NCI-H510A treated with DMSO at 0.1 percent for 48 hours (cell line): ENCODE measurements around the gene LMO7.

ENCODE experiments used
- DNase-seq: peaks from one replicate; lab custom pipeline; 2025; lab: John Stamatoyannopoulos, UW

LMO7 gene

DNA sequence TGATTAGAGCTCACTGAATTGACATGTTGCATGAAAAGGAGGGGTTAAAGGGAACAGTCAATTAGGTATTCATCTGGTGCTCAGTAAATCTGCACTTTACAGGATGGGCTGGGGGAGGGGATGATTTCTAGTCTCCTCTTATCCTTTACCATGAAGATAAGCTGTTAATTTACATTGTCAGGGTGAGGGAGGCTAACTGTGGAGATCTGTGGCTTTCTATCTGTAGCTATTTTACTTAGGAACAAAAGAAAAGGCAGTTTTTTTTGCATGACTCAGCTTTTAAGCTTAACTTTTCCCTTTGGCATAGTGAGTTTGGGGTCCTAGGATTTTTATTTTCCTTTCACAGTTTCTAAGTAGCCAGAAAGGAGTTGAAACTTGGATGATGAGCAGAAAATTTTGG lies 253.3 kb downstream of the LMO7 start:
- no peak for DNase-seq

- DNase-seq: no peak
Observed at GRCh38 chr13:75895168-75895567, 259.0 kb downstream of the LMO7 start.

GRCh38 chr13:75896271-75896670 lies 260.1 kb downstream of the LMO7 start:
- no peak for DNase-seq

GRCh38 chr13:75897386-75897785 lies 261.3 kb downstream of the LMO7 start:
- DNase-seq: no peak

DNA sequence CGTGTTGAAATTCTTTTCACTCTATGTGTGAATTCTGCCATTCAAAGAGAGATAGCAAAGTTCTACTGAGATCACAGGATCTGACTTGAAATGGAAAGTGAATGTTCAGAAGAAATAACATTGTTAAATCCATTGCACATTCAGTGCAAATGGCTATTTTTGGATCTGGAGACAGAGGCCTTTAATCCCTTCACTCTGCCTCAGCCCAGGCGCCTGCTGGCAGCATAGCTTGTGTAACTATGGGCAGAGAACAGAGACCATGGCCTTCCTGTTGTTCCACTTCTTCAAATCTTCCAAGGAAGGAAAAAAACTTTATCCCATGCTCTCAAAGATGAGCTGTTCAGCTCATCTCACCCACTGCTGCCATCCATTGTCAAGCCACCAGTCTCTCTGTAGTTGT lies 265.4 kb downstream of the LMO7 start:
- DNase-seq: no peak

GRCh38 chr13:75902166-75903104 lies 266.3 kb downstream of the LMO7 start:
- DNase-seq: no peak

DNA sequence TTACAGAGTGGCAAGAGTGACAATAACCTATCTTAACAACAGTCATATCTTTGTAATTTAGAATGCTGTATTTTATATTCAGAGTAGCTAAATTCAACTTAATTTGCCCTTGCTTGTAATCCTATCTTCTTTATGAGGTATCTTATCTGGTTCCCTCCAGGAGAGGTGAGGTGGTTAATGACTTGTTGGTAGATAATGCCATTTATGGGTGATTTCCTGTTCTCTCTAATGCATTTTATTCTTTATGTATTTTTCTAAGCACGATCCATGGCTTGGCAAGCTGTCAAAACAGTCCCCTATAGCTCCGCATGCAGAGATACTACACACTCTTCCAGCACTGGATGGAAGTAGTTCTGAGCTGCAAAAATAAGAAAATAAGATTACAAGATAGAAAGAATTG lies 267.9 kb downstream of the LMO7 start:
- no peak for DNase-seq

GRCh38 chr13:75906315-75906714 lies 270.2 kb downstream of the LMO7 start:
- no peak for DNase-seq

DNA sequence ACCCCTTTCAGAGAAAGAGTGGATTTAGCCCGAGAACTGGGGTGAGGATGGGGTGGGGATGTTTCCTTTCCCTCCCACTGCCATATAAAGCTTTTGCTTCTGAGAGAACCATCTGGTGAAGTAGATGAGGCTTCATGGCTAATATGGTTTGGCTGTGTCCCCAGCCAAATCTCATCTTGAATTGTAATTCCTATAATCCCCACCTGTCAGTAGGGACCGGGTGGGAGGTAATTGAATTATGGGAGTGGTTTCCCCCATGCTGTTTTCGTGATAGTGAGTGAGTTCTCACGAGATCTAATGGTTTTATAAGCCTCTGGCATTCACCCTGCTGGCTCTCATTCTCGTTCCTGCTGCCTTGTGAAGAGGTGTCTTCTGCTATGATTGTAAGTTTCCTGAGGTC lies 270.9 kb downstream of the LMO7 start:
- DNase-seq: no peak

GRCh38 chr13:75908141-75908540 lies 272.0 kb downstream of the LMO7 start:
- no peak for DNase-seq
